ENCODE measurements around the gene FOXL1.

GRCh38 chr16:86557587-86557986 lies 20.8 kb upstream of the FOXL1 start:
- TF ChIP-seq SUZ12 (IDR thresholded peaks at IDR 0.05; ENCODE audit: extremely low read depth, insufficient read depth, insufficient read length) (no peak), YY1 (IDR thresholded peaks at IDR 0.05; ENCODE audit: insufficient read depth, insufficient read length) (no peak), ZNF274 (IDR thresholded peaks at IDR 0.05; ENCODE audit: low read depth, low read length) (no peak)

Measured in NT2/D1 (cell line).